IMR-90 (cell line): ENCODE measurements around the gene FBXO28.

Source experiments
- CEBPB ChIP-seq: IDR thresholded peaks from 2 replicates; pipeline ENCODE4 v1.6.1; 2012; ENCODE audit warnings: low read depth, low read length, improper control_type of control experiment
- CHD1 ChIP-seq: IDR thresholded peaks from 2 replicates; pipeline ENCODE4 v1.6.1; 2012; ENCODE audit warnings: low read depth, low read length, improper control_type of control experiment
- CTCF ChIP-seq: conservative IDR thresholded peaks from 2 replicates; pipeline ENCODE4 v1.5.1; 2012; ENCODE audit warnings: mild to moderate bottlenecking, low read depth, low read length, improper control_type of control experiment
- ELK1 ChIP-seq: fragments of 150-350 bp; IDR thresholded peaks from 2 replicates; pipeline ENCODE4 v1.6.1; 2016; ENCODE audit warnings: low read depth, mild to moderate bottlenecking, low read length, moderate library complexity, borderline replicate concordance
- FOS ChIP-seq: fragments of 150-350 bp; IDR thresholded peaks from 2 replicates; pipeline ENCODE4 v1.6.1; 2016; ENCODE audit warnings: low read depth, low read length
- MAZ ChIP-seq: IDR thresholded peaks from 2 replicates; pipeline ENCODE4 v1.6.1; 2012; ENCODE audit warnings: low read depth, mild to moderate bottlenecking, low read length, improper control_type of control experiment, moderate library complexity, borderline replicate concordance
- MXI1 ChIP-seq: IDR thresholded peaks from 2 replicates; pipeline ENCODE4 v1.6.1; 2012; ENCODE audit warnings: low read depth, mild to moderate bottlenecking, low read length, moderate library complexity, borderline replicate concordance
- NFE2L2 ChIP-seq: fragments of 150-350 bp; IDR thresholded peaks from 2 replicates; pipeline ENCODE4 v1.6.1; 2016; ENCODE audit warnings: low read depth, mild to moderate bottlenecking, low read length
- POLR2A ChIP-seq: IDR thresholded peaks from 2 replicates; pipeline ENCODE4 v1.6.1; 2012; ENCODE audit warnings: mild to moderate bottlenecking, low read depth, low read length
- RAD21 ChIP-seq: IDR thresholded peaks from 2 replicates; pipeline ENCODE4 v1.6.1; 2012; ENCODE audit warnings: low read length, improper control_type of control experiment
- RCOR1 ChIP-seq: IDR thresholded peaks from 2 replicates; pipeline ENCODE4 v1.6.1; 2012; ENCODE audit warnings: mild to moderate bottlenecking, low read length, improper control_type of control experiment; ENCODE audit not compliant: insufficient replicate concordance
- RFX5 ChIP-seq: IDR thresholded peaks from 2 replicates; pipeline ENCODE4 v1.8.0; 2012; ENCODE audit warnings: low read depth, mild to moderate bottlenecking, low read length, moderate library complexity
- SMC3 ChIP-seq: fragments of 150-350 bp; IDR thresholded peaks from 2 replicates; pipeline ENCODE4 v1.6.1; 2016; ENCODE audit warnings: low read depth, mild to moderate bottlenecking, antibody characterized with exemption, low read length, moderate library complexity
- TF ChIP-seq, protein P1 (sequence below): fragments of 150-350 bp; IDR thresholded peaks from 2 replicates; pipeline ENCODE4 v1.6.1; 2017; ENCODE audit warnings: mild to moderate bottlenecking, antibody characterized with exemption, low read length, low read depth

DNA sequence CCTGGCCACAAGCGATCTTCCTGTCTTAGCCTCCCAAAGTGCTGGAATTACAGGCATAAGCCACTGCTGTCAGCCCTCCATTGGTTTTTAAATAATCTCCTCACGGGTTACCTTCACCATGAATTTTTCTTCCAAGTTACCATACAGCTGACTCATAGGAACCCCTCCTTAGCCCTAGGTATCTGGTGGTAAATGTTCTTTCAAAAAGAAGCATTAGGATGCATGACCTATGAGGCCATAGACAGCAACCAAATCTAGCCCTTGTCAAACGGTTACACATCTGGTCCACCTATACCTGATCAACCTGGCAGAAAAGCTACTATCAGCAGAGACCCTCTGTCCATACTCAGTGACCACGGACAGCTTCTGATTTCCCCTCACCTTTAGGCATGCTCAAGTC is 56.4 kb downstream of the FBXO28 start:
- TF ChIP-seq CTCF (no peak), RAD21 (no peak), POLR2A (no peak), CEBPB (no peak), NFE2L2 (no peak), MXI1 (no peak), ELK1 (no peak), SMC3 (no peak), MAZ (no peak), RFX5 (no peak), FOS (no peak), CHD1 (no peak), RCOR1 (no peak)
- TF ChIP-seq, protein P1, sequence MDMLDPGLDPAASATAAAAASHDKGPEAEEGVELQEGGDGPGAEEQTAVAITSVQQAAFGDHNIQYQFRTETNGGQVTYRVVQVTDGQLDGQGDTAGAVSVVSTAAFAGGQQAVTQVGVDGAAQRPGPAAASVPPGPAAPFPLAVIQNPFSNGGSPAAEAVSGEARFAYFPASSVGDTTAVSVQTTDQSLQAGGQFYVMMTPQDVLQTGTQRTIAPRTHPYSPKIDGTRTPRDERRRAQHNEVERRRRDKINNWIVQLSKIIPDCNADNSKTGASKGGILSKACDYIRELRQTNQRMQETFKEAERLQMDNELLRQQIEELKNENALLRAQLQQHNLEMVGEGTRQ, result no peak
